ENCODE results near the gene HOXA6. TPM values are rescaled to one million over a fixed set of nuclear protein-coding genes. Genes with fewer than 3 reads are reported as not detected.

Gene HOXA6
- total and polyA plus RNA-seq, 11 donors, result not detected

GRCh38 chr7:27134392-27134791 lies 13.2 kb downstream of the HOXA6 start:
- Histone ChIP-seq H3K9me3 (no peaks in the 10 kb centered on the region), H3K36me3 (no peaks in the 10 kb centered on the region), H3K27ac (peak overlapping the region in 1 of 12 donors; percentile 61), H3K4me3 (no peak overlapping the region), H3K27me3 (peaks cover 17 to 97% (median 89%) of the 10 kb centered on the region in 9 donors), H3K4me1 (peaks cover 0 to 18% (median 0%) of the 10 kb centered on the region in 12 donors)
- ATAC-seq, result no peak
- TF ChIP-seq POLR2A (IDR thresholded peaks at IDR 0.05) (no peak), CTCF (IDR thresholded peaks at IDR 0.05) (no peak)
- DNase-seq, result no peak
- 12 to 18% (median 13%) methylated on average over 2 of the region's 2 CpGs for WGBS, 4 donors
- intact Hi-C loops (cut with DNase I), result loop anchor here in 4 of 10 donors (2.0 to 5.0 kb wide), 3 partner anchors 37 to 280 kb away; partner anchors contain the start of genes SKAP2 (in 2 of the 4) and HOXA1 (in 1 of the 4)

- 17 to 27% (median 21%) methylated on average over 18 of the region's 18 CpGs for WGBS, 4 donors
- no peak for TF ChIP-seq POLR2A (IDR thresholded peaks at IDR 0.05)
- TF ChIP-seq CTCF (IDR thresholded peaks at IDR 0.05), result no peak
- Histone ChIP-seq H3K4me1 (peaks cover 0 to 16% (median 0%) of the 10 kb centered on the region in 12 donors), H3K4me3 (no peak overlapping the region), H3K27ac (peak overlapping the region in 1 of 12 donors; percentile 61), H3K27me3 (peaks cover 19 to 97% (median 90%) of the 10 kb centered on the region in 9 donors), H3K36me3 (no peaks in the 10 kb centered on the region), H3K9me3 (no peaks in the 10 kb centered on the region)
- intact Hi-C loops (cut with DNase I), result loop anchor here in 4 of 10 donors (2.0 to 5.0 kb wide), 3 partner anchors 36 to 279 kb away; partner anchors contain the start of genes SKAP2 (in 2 of the 4) and HOXA1 (in 1 of the 4)
- ATAC-seq (no peak), DNase-seq (no peak)
Observed at GRCh38 chr7:27133409-27134231, 14.0 kb downstream of the HOXA6 start.

GRCh38 chr7:27132978-27133377 lies 14.6 kb downstream of the HOXA6 start:
- 25 to 34% (median 26%) methylated on average over 6 of the region's 6 CpGs for whole genome bisulfite sequencing, 4 donors
- TF ChIP-seq POLR2A (IDR thresholded peaks at IDR 0.05), result no peak
- no peak for TF ChIP-seq CTCF (IDR thresholded peaks at IDR 0.05)
- intact Hi-C loops (cut with DNase I), result loop anchor here in 3 of 10 donors (5.0 kb wide), 2 partner anchors 36 to 271 kb away; partner anchors contain the start of genes SKAP2 (in 2 of the 3) and HOXA1 (in 1 of the 3)
- ATAC-seq, result no peak
- Histone ChIP-seq H3K4me1 (peaks cover 0 to 16% (median 0%) of the 10 kb centered on the region in 12 donors), H3K27ac (peak overlapping the region in 1 of 12 donors; percentile 61), H3K36me3 (no peaks in the 10 kb centered on the region), H3K27me3 (peaks cover 21 to 97% (median 91%) of the 10 kb centered on the region in 9 donors), H3K9me3 (no peaks in the 10 kb centered on the region), H3K4me3 (no peak overlapping the region)
- DNase-seq, result no peak

- Histone ChIP-seq H3K27ac (no peak overlapping the region), H3K27me3 (peaks cover 21 to 97% (median 90%) of the 10 kb centered on the region in 9 donors), H3K36me3 (no peaks in the 10 kb centered on the region), H3K9me3 (no peaks in the 10 kb centered on the region), H3K4me3 (no peak overlapping the region), H3K4me1 (peaks cover 0 to 16% (median 0%) of the 10 kb centered on the region in 12 donors)
- no peak for DNase-seq
- ATAC-seq, result no peak
- intact Hi-C loops (cut with DNase I), result loop anchor here in 3 of 10 donors (5.0 kb wide), 2 partner anchors 35 to 270 kb away; partner anchors contain the start of genes SKAP2 (in 2 of the 3) and HOXA1 (in 1 of the 3)
- 24 to 50% (median 36%) methylated on average over 2 of the region's 2 CpGs for WGBS, 4 donors
- TF ChIP-seq POLR2A (IDR thresholded peaks at IDR 0.05) (no peak), CTCF (IDR thresholded peaks at IDR 0.05) (no peak)
Observed at GRCh38 chr7:27132214-27132613, 15.4 kb downstream of the HOXA6 start.

All from heart left ventricle (tissue), 16 donors.